ENCODE measurements around the gene PNPT1.

The PNPT1 gene

DNA sequence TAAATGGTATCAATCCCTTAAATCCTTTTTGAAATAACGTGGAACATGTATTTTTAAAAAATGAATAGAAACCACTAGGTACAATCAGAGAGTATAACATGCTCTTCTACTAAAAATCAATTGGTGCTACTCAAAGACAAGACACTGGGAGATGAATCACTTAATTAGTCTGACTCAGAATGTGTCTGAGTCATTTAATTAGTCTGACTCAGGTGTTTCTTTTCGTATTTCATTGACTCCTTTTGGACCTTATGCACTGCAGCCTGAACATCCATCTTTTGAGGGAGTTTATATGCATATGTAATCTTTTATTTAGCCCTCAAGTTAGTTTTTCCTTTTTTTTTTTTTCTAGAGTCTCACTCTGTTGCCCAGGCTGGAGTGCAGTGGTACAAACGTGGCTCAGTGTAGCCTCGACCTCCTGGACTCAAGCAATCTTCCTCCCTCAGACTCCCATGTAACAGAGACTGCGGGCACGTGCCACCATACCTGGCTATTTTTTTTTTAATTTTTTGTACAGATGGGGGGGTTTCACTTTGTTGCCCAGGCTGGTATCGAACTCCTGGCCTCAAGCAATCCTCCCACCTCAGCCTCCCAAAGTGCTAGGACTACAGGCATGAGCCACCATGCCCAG lies 102.7 kb downstream of the PNPT1 start:
- Histone ChIP-seq H3K9me3 (replicated peaks; ENCODE audit: low read length) (no peaks in the 10 kb centered on the region), H3K27me3 (ENCODE audit: control insufficient read depth, insufficient read depth, low read length) (no peaks in the 10 kb centered on the region), H3K4me1 (ENCODE audit: control insufficient read depth, insufficient read depth, low read length) (peaks cover 21% of the 10 kb centered on the region), H3K36me3 (ENCODE audit: insufficient read depth, low read length) (peaks cover 13% of the 10 kb centered on the region), H3K9ac (ENCODE audit: low read depth, low read length) (no peak overlapping the region), H3K4me3 (ENCODE audit: low read length) (no peak overlapping the region), H3K4me2 (ENCODE audit: low read length) (peak overlapping the region; percentile 39)

DNA sequence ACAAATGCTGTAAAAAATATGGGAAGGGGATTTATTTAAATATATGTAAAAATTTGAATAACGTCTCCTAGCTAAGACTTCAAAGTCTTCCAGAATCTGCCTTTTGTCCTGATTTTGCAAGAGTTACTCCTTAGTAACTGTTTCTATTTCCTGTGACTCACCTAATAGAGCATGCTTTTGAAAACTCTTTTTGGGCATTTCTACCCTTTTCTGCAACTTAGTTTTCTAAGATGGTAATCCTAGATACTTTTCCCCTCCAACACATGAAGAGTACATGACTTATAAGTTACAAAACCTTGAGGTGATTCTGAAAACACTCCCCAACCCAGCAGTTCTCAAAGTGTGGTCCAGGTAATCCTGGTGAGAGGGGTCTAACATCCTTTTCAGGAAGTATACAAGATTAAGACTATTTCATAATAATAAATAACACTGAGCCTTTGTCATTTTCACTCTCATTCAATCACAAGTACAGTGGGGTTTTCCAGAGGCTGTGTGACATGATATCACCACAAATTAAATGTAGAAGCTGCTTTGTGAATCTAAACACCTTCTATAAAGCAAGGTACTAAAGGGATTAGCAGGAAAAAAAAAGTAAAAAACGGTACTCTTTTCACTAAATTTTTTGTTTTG lies 108.1 kb downstream of the PNPT1 start:
- peak overlapping the region; percentile 65 for H3K4me2 ChIP-seq (ENCODE audit: low read length)
- H3K9ac ChIP-seq (ENCODE audit: low read depth, low read length) = peak overlapping the region; percentile 52
- H3K4me3 ChIP-seq (ENCODE audit: low read length) = peak overlapping the region; percentile 4

More for the DNA sequence above, 108.1 kb downstream of the PNPT1 start:
- Histone ChIP-seq H3K27me3 (ENCODE audit: control insufficient read depth, insufficient read depth, low read length) (no peaks in the 10 kb centered on the region), H3K36me3 (ENCODE audit: insufficient read depth, low read length) (peaks cover 11% of the 10 kb centered on the region), H3K4me1 (ENCODE audit: control insufficient read depth, insufficient read depth, low read length) (peaks cover 41% of the 10 kb centered on the region), H3K9me3 (replicated peaks; ENCODE audit: low read length) (no peaks in the 10 kb centered on the region)

All from skeletal muscle satellite cell (primary cell).